ENCODE measurements around the gene EREG.

EREG gene

DNA sequence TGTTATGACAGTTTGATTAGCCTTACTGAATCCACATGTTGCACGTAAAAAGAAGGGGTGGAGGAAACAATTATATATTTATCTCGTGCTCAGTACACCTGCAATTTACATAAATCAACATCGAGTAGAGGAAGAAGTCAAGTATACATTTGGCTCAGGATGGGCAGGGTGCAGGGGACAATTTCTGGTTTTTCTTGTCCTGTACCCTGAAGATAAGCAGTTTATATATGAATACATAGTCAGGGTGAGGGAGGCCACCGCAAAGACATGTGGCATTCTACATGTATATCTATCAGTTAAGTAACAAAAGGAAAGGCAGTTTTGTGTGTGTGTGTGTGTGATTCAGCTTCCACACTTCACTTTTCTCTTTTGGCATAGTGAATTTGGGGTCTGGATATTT, 11.1 kb upstream of the EREG start:
- DNase-seq = no peak

DNA sequence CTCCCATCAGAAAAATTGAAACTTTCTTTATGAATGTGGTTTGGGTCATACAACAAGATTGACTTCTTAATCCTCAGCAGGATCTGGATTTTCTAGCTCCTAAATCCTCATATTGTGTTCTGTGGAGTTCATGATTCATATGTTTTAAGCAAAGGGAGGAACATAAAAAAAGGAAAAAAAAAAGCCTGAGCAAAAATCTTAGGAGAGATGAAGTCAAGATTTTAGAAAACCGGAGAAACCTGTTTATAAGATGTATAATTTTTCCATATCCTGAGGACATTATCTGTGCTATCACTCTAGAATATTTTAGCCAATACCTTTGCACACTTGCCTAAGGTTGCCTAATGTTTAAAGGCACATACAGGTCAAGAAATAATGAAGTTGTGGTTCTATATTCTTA, 7.0 kb upstream of the EREG start:
- DNase-seq = no peak

DNA sequence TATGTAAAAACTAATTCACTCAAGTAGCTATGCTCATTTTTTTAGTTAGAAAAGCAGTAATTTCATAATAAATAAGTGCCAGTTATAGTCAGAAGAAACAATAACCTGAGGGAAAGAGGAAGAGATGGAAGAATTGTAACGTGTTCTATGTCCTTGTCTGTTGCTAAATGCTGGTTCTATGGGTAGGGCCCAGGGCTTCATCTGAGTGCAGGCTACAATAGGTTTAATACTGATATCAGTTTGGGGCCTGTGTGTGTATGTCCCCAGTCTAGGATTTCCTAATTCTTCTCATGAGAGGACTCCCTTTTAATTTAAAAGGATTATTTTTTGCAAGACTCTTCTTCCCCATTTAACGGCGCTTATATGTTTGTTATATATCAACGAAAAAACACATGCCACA, 3.3 kb upstream of the EREG start:
- DNase-seq = no peak

DNA sequence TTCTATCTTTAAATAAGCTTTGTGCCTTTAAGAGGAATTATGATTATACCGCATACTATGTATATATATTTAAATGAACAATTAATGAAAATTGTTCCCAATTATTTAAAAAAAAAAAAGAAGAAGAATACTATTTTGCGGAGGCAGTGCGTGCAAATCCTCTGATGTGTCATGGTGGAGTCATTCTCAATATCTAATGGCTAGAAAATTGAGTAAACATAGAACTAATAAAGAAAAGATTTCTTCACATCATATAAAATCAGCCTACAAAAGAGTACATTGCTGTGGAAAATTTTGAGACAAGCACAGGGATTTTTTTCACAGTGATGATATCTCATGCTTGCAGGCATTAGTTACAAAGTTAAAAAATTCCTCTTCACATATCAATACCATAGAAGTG, 2.6 kb upstream of the EREG start:
- no peak for DNase-seq

DNA sequence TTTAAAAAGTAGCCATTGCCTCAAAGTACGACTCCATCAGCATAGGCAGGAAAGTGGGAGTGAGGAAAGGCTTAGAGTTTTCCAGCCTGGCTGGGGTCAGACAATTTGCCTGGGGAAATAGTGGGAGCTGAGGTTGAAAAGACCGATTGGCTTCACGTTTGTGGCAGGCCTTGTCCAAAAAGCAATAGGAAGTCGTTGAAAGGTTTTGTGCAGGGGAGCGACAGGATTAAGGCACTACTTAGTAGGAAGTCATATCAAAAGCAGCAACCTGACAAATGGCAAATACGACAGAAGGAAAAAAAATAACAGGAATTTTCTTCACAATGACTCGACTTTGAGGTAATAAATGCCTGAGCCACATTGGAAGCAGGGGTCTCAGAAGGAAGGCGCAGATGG, 691 bp upstream of the EREG start:
- DNase-seq = no peak

DNA sequence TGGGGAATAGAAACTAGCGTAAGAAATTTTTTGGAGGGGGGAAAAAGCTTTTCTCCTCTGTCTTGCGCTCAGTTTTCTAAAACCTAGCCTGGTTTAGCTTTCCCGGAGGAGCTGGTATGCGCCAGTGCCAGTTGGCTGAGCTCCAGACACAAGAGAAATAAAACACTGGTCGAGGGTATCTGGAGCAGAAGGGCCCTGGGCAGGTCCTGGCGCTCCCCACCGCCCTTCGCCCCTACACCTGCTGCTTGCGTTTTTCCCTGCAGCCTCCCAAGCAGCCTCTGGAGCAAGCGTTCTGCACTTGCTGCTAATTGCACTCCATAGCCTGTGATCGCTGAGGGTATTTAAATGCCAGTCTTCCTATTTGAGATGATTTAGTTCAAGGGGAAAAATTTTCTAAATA, 816 bp downstream of the EREG start:
- no peak for DNase-seq

DNA sequence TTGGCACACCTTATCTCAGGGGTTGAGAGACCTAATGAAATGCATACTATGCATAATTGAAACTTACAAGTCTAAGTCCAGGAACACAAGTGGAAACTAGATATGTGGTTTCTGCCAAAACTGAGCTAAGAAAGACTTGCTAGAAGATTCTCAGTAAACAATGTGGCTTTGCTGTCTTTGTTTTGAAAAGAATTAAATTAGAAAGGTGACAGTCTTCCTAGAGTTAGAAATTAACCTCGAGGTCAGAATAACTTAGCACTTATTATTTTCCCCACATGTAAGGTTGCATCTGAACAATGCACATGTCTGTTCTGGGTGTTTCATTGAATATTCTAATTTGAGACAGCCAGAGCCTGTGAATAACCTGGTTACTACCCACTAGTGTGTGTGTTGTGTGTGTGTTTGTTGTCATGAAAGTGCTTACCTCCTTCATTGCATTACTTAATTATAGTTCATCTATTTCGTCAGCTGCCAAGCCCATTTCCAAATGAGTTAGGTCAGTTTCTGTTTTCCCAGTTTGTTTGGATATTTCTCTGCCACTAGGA, 1.5 kb downstream of the EREG start:
- DNase-seq = no peak

DNA sequence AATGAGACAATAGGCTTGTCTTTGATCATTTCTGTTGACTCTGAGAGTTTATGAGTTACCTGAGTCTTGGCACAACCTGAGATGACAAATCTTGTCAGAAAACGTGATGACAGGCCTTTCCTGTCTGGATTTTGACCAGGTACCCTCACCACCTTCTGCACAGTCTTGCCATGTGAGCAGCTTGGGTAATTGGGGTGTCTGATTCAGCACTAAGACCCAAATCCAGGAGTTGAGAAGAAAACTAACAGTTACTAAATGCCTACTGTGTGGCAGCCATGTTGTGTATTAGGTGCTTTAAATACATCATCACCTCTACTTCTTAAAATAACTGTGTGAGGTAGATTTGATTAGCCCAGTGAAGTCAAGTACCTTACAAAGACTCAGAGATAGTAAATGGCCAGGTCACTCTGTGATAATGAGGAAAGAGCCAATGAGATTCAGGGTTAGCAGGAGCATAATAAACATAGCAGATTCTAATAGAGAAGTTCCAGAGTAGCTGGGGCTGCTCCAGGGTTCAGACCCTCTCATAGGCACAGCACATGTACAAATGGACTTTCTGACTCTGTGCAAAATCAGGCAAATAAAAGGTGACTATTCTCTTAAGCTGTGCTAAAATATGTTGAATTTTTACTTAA, 2.8 kb downstream of the EREG start:
- no peak for DNase-seq

DNA sequence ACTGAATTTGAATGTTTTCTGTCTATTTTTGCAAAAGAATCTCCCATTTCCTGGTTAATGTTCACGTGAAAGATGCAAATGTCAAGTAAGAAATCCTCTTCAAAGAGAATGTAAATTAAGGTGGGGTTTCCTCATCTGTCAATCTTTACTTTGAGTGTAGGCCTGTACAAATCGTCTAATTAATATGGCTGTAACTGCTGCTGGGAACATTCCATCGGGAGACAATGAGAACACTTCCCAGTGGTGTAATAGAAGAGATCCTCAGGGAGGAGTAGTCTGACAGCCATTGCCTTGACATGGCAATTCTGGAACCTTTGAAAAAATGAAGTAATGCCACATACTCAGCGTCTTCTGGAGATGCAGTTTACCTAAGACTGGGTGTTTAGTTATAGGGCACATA, 3.7 kb downstream of the EREG start:
- no peak for DNase-seq

DNA sequence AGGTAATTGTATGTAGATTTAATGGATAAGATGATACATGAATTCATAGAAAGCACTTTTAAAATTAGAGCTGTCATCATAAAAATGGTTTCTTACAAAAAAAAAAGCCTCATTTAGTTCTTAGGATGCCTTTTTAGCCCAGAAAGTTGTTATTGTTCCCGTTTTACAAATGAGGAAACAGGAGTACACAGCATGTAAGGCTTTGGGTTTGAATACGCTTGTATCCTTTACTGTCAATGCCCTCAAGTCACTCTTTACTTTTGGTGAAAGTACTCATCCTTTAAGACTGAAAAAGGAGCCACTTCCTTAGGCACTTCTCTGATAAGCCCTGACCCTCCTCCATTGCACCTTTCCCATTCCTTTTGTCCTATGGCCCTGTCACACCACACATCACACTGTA, 4.9 kb downstream of the EREG start:
- no peak for DNase-seq

DNA sequence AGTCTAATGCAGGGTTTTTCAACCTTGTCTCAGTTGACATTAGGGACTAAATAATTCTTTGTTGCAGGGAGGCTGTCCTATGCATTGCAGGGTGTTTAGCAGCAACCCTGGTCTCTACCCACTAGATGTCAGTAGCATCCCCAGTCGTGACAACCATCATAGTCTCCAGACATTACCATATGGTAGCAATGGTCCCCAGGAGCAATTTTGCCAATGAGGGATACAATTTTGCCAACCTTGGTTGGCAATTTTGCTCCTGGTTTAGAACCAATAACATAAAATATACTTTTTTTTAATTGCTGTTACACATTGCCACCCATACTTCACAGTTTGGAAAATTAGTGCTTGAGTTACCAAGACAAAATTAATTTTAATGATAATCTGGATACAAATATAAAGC, 6.0 kb downstream of the EREG start:
- no peak for DNase-seq

DNA sequence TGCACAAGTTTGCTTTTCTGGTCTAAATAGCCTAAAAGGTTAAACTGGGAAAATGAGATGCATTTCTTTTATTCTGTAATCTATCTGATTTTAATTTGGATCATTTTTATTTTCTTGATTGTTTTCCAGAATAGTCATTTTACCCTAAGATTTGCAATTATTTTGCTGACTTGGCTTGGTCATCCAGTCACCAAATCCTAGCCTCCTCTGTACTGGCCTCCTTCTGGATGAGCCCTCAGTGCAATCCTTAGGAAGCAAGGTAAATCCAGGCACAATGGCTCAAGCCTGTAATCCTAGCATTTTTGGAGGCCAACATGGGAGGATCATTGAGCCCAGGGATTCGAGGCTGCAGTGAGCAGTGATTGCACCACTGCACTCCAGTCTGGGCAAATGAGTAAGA, 9.2 kb downstream of the EREG start:
- DNase-seq = no peak

DNA sequence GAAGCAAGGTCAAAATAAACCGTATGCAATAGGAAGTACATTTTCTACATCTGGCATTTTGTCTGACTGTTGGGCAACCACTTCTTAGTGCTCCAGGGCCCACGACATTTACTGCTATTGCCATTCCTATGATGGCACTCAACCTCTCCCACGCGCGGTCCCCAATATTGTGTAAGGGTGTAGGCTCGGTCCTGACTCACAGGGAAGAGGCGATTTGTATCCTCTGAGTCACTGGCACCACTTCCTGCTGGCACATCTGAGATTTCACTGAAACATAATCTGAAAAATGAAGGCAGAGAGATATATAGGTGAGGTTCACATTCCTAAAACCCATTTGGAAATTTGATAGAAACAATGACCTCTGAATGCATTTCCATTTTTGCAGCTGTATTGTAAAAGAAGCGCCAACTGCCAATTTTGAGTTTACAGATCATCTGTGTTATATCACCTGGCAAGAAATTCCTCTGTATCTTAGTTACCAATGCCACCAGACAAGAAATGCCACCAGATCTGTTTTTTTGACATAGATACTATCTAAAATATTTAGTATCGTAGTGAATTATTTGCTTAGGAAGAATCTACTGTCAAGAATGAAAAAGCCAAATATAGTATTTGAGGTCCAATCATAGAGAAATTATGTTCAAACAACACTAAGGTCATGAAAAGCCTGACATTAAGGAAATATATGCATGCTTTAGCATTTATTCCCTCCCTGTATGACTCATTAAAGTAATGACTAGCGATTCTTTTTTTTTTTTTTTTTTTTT, 9.8 kb downstream of the EREG start:
- DNase-seq = no peak

DNA sequence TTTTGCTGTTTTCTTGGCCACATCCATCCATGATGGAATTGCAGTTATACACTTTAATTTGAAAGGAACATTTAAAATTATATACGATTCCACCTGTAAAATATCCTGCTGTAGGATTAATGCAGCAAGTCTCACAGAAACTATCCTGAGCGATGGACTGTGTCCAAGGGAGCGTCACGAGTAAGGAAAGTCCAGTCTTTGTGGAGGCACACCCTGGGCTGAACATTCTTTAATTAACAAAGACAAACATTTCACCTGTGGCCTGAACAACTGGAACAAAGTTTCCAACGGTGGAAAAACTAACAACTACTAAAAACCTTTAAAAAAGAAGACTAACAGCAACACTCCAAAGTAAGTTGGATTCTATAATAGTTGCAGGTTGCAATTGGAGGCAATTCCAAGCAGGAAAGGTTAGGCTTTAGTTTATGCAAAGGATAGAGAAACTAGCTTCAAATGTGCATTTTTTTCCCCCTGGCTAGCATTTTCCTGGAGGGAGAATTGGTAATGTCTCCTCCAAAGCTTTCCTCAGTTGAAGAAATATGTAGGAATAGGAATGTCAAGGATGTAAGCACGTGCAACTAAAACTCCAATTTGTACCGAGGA, 11.0 kb downstream of the EREG start:
- DNase-seq = no peak

DNA sequence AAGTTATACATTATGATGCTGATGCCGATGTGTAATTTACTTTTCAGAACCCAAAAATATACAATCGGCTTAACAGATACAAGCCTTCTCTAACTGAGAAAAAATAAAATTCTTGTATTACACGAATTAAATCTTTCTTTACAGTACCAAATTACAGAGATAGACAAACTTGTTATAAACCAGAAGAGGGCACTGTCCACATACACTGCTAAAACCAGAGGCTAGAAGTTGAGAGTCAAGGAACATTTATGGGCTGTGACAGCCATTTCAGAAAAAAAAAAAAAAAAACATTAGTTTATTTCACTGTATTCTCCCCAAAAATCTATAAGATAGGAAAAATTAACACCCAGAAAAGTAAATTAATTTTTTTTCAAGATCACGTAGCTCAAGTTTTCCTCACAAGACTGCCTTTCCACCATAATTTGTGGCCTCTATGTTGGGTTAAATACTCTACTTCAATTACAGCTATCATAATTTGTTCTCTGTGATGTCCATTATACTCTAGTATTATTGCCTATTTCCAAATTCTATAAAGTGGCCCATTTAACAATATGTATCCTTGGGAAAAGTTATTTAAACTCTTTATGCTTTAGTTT, 12.0 kb downstream of the EREG start:
- DNase-seq = no peak

DNA sequence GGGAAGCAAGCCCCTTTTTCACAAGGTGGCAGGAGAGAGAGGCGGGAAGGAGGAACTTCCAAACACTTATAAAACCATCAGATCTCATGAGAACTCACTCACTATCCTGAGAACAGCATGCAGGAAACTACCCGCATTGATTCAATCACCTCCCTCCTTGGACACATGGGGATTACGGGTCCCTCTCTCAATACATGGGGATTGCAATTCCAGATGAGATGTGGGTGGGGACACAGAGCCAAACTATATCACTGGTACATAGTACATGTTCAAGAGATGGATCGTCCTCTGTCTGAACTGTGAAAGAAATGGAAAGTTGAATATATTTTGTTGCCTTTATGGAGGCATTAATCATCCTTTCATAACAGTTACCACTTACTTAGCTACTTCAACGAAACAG, 12.8 kb downstream of the EREG start:
- DNase-seq = no peak

DNA sequence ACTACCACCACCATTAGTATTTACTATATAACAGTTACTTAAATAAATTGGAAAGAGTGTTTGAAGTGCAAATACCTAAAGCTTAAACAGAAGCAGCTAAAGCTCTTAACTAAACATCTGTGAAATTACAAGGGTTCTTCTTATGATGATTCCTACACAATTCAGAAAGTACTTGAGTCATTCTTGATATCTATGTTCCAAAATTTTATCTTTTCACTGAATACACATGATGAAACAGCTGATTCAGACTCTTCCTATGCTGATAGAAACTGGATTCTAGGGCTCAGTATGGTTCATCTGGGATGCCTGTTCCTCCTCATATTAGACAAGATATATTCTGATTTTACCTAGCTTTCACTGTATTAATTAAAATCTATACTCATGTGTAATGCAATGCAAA, 13.6 kb downstream of the EREG start:
- DNase-seq = no peak

DNA sequence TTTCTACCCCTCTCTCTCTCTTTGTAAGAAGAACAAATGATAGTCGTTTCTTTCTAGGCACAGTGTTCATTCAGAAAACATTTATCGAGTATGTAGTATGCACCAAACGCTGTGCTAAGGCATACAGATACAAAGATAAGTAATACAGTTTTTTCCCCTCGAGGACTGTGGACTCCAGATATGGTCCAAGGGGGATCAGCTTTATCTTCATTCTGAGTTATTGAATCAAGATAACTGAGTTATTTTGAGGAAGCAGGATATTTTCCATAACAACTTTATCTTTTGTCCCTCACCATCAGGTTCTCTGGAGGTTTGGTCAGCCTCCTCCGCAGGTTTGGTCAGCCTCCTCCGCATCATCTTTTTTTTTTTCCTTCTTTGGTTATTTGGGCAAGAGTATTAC, 15.0 kb downstream of the EREG start:
- no peak for DNase-seq

DNA sequence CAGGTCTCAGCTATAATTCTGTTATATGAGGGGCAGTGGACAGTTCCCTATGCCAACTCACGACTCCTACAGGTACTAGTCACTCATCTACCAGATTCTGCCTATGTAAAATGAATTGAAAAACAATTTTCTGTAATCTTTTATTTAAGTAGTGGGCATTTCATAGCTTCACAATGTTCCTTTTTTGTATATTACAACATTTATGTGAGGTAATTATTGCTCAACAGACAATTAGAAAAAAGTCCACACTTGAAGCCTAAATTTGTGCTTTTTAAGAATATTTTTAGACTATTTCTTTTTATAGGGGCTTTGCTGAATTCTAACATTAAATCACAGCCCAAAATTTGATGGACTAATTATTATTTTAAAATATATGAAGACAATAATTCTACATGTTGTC, 20.4 kb downstream of the EREG start:
- no peak for DNase-seq

DNA sequence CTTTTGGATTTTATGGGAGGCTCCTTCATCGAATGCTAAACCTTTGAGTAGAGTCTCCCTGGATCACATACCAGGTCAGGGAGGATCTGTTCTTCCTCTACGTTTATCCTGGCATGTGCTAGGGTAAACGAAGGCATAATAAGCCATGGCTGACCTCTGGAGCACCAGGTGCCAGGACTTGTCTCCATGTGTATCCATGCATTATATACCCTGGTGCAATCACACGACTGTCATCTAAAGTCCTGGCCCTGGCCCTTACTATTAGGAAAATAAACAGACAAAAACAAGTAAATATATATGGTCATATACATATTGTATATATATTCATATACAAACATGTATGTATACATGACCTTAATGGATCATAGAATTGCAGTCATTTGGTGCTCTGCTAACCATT, 21.2 kb downstream of the EREG start:
- DNase-seq = no peak

DNA sequence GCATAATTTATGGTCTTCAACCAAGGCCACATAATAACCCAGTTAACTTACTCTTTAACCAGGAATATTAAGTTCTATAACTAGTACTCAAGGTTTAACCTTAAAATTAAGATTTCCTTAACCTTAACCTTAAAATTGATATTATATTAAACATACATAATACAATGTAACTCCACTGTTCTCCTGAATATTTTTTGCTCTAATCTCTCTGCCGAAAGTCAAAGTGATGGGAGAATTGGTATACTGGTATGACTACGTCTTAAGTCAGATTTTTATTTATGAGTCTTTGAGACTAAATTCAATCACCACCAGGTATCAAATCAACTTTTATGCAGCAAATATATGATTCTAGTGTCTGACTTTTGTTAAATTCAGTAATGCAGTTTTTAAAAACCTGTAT, 22.8 kb downstream of the EREG start:
- DNase-seq = no peak

DNA sequence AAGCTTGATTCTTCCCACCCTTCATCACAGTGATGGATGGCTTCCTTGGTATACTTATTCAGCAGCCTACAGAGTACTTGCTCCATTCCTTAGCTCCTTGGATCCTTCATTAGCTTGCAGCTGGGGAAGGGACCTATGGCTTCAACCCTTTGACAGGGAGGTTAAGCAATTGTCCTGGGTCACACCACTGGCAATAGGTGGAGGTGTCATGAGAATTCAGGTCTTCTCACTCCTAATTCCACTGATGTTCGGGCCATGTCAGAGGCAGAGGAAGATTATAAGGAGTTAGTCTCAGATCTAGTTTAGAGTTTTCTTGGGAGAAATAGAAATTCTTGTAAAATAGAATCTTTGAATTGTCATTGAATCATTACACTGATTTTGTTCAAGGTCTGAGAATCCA, 24.5 kb downstream of the EREG start:
- no peak for DNase-seq

DNA sequence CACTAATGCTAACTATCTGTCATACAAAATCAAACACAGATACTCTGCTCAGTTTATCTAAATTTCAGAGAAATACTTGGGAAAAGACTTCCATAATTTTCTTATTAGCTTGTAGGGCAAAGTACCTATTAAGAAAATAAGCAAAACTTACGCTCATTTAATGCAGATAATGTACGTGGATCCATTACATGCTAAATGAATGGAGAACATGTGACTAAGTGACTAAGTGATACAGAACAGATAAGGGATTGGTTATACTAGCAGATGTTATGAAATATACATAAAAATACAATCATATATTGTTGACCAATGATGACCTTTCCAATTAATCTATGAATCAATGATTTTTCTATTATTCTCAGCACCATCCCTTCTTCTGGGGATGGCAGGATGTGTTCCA, 25.7 kb downstream of the EREG start:
- DNase-seq = no peak

DNA sequence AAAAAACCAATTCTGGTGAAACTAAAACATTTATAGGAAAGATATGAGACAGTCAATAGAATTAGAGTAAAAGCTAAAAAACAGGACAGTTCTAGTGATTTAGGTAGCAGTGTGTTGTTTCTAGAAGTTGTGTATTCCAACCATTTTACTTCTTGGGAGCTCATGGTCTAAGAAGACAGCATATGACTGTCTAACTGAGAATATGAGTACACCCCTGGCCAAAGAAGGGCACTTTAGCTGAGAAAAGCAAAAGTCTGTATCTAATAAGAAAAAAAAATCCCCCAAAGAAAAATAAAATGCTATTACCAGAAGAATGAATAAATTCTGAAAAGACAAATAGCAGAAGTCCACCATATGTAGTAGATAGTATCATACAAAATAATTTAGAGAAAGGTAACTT, 26.4 kb downstream of the EREG start:
- DNase-seq = no peak
